KG1 (cell line): Measurements from ENCODE around the gene CLPSL2.
A peak's percentile ranks its signal among the peaks of the same experiment; 100 is the strongest.
"Not testable (repeated sequence)": the region's sequence is repeated elsewhere in the genome, so short reads cannot be mapped to it uniquely, and the experiment has no call there.

Experiments used
- DNase-seq: peaks from one replicate; lab custom pipeline; 2025; lab: John Stamatoyannopoulos, UW

The CLPSL2 gene, protein sequence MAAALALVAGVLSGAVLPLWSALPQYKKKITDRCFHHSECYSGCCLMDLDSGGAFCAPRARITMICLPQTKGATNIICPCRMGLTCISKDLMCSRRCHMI

DNA sequence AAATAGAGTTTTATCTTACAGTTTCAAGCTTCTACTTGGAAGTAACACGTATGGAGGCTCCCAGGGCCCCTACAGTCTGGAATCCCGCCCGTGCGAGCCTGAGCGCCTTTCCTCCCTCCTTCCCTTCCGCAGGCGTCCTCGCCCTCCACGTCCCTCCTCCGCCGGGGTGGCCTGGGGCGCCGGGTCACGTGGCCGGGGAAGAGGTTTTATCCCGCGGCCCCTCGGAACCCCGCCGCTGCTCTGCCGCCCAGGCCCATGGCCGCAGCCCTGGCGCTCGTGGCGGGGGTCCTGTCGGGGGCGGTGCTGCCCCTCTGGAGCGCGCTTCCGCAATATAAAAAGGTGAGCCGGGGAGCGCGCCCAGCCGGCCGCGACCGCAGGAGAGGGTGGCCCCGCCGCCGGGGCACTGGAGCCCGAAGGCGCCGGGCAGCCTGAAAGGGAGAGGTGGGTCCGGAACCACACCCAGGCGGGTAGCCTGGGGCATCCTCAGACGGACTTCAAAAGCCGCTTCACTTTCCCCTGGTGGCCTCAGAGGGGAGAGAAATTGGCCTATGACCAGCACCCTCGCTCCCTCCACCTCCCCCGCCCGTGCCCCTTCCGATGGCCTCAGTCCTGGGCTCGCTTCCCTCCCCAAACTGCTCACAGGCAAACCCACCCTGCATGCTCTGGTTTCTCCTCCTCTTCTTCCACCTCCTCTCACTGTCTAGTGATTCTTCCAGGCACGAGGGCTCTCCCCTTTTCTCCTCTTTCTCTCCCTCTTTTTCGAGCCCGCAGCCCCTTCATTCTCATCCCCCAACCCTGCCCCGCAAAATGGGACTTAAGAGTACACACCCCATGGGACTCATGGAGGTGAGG, at the start of gene CLPSL2:
TSS of gene CLPSL2 (plus strand) at position 235 of the 852 bp plus-strand sequence. CDS start at position 256, 21 bp downstream.
- DNase-seq, result no peak

DNA sequence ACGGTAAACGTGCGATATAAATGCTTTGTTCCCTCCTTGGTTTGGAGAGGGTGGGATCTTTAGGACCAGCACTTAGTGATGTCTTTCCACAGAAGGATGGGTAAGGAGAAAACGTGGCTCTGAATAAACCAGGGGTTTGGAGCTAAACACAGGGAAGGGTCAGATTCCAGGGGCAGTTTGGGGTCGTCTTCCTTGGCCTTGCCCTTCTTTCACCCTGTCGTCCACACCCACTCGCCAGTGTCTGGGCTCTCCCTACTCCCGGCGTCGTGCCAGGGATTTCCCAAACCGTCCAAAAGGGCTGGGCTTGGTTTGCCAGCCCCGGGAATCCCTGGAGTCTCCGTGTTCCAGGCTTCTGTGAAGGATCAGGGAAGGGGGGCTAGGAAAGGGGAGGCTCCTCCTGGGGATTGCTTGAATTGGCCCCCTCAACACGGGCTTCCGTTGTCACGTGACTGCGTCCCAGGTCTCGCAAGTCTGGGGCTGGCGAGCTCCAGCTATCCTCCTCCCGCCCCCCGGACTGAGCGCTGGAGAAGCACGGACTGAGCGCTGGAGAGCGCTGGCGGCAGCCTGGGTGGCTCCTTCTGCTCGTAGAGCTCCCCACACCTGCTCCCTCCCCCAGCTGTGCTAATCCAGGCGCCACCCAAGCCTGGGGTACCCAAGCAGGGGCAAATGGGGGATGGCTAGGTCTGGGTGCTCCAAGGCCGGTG, 49.0 kb upstream of the CLPSL2 start:
- no peak for DNase-seq

DNA sequence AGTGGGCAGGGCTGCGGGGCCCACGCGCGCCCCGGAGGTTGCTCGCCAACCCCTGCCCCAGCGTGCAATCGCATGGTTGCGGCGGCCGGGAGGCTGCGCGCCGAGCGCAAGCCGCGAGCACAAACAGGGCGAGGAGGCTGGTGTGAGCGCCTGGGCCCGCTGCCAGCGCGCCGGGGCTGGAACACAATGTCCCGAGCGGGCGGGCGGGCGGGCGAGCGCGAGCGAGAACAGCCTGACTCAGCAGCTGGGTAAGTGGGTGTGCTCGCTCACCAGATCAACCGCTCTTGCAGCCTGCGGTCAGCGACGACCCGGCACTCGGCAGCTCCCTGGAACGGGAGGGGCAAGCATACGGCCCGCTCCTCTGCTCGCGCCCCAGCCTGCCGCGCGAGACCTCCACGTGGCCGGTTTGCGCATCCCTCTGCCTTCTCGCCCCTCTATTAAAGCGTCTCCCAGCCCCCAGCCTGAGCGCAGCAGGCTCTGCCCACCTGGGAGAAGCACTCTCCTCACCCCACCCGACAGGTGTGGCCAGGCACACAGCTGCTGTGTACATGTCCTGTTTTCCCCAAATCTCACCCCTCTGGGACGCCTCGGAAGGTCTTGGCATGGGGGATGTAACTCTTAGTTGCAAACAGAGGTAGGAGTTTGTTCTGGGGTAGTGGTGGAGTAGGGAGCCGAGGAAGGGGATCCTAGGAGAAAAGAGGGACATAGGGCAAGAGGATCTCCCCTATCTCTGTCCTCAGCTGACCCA, 48.3 kb upstream of the CLPSL2 start:
- peak; percentile 79 for DNase-seq

DNA sequence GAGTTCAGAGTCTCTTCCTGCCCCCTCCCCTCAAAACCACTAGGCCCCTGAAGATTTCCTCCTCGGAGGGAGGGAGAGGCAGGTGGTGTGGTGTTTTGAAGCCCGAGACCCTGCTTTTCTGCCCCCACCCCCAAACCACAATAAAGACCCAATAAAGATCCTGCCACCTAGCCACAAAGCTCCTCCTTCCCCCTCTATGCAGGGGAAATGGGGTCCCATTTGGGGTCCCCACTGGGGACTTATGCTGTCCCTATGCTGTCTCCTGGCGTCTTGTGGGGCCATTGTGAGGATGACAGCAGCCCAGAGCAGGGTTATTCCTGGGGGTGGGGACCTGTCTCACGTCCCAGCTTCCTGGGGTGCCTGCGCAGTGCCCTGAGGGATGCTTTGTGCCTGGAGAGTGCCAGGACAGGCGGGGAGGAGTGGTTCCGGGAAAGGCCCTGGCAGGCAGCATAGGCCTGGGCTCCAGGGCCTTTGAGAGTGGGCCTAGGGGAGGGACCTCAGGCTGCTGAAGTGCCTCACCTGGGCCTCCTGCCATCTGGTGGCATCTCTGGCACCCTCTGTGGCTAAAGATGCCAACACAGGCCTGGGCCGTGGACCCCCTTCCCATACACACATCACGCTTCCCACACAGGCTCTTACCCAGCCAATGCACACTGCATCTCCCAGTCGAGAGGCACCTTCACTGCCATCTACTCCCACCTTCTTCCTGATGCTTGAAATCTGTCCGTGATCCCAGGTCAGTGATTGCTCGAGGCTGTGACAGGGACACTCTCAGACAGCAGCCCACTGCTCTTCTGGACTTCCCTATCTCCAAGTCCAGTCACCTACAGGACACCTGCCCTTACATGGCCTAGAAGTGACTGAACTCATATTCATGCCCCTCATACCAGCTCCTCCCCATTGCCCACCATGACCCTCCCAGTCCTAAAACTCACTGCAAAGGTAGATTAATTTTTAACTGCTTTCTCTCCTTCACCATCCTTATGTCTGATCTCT, 47.4 kb upstream of the CLPSL2 start:
- DNase-seq, result peak; percentile 74

DNA sequence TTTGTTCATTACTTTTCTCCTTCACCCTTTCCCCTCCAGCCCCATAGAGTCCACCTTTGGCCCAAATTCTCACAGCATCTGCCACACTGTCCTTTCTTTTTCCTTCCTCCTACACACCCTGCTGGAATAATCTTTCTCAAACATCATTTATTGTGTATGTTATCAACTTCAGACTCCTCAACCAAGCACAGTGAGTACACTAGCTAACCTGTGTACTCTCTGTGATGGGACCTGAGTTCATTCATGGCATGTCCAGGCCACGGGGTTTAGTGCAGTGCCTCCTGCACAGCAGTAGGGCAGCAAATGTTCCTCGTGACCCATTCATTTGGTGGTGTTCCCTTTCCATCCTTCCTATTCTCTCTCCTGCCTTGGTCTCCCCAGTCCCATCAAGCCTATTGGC, 46.7 kb upstream of the CLPSL2 start:
- no peak for DNase-seq

DNA sequence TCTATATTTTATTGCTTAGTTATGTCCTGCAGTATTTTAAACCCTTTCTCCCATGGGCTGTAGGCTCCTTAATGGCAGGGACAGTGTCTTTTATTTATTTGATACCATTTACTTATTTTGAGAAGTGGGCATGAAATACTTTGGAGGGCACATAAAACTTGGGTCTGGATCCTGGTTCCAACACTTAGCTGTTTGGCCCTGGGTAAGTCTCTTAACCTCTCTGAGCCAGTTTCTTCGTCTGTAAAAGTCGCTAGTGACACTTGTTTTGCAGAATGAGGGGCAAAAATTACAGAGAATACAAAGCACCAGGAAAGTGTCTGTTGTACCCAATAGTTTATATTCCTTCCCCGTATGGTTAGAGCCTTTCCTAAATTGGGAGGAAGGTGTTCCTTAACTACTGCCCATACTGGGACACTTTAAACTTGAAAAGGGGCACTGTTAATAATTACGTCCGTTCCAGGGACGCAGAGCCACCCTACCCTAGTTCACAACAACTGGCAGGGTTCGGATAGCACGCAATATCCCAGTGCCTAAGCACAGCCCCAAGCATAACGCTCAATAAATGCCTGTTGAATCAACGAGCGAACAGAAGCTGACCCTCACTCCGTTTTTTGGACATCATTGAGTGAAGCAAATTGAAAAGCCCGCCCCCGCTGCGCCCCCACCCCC, 45.5 kb upstream of the CLPSL2 start:
- no peak for DNase-seq

DNA sequence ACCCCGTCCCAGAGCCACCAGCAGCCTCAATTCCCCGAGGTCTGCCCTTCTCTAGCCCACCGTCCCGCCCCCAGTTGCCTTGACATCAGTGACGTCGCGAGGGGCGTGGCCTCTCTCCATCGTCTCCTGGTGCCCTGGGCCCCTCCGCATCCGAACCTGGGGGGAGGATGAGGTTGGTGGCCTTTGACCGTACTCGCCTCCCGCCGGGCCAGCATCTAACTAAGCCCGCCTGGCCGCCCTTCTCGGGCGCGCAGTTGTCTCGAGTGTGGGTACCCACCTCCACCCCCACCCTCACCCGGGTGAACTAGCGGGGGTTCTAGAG, 45.0 kb upstream of the CLPSL2 start:
- peak; percentile 64 for DNase-seq

DNA sequence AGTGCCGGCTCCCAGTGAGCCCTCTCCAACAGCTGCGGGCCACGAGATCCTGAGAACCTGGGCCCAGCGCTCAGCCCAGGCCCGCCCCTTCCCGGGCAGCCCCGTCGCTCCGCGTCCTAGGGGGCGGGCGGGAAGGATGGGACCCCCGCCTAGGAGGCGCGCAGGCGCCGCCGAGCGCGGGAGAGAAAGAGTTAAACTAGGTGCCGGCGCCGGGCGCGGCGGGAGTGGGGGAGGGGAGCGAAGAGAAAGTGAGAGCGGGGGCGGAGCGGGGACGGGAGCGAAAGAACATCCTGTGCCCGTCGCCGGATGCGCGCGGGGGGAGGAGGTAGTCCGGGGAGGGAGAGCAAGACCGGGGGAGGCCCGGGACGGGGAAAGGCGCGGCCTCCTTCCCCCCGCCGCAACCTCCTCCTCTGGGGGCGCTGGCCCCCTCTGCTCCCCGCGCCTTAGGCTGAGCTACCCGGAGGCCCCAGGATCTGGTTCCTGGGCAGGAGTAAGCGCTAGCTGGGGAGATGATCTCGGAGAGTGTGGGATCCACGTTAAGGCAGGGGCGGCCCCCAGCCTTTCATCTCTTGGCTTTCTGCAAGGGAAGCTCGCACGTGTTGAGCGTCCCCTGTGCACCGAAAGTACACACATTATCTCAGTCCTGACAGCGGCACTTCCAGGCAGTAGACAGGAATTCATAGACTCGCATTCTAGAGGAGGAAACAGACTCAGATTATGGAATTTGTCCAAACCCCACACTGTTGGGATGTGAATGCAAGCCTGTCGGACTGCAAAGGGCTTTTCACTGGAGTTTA, 44.5 kb upstream of the CLPSL2 start:
- DNase-seq, result peak; percentile 93

DNA sequence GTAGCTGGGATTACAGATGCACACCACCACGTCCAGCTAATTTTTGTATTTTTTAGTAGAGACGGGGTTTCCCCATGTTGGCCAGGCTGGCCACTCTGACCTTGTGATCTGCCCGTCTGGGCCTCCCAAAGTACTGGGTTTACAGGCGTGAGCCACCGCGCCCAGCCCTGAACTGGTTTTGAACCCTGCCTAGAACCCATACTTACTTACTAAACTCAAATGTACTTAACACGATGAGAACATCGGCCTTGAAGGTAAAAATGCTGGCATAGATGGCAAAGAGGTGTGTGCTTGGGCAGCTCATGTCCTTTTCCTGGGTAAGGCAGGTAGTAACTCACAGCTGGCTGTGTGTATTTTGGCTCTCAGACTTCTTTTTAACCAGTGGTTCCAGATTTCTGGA, 42.8 kb upstream of the CLPSL2 start:
- no peak for DNase-seq

DNA sequence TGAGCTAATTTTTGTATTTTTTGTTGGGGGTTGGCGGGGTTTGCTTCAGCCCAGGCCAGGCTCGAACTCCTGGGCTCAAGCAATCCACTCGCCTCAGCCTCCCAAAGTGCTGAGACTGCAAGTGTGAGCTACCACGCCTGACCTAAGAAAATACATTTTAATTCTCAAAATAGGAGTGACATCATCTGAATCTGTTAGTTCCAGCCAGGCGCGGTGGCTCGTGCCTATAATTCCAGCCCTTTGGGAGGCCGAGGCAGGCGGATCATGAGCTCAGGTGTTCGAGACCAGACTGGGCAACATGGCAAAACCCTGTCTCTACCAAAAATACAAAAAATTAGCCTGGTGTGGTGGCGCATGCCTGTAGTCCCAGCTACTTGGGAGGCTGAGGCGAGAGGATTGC, 42.1 kb upstream of the CLPSL2 start:
- DNase-seq, result not testable (repeated sequence)

DNA sequence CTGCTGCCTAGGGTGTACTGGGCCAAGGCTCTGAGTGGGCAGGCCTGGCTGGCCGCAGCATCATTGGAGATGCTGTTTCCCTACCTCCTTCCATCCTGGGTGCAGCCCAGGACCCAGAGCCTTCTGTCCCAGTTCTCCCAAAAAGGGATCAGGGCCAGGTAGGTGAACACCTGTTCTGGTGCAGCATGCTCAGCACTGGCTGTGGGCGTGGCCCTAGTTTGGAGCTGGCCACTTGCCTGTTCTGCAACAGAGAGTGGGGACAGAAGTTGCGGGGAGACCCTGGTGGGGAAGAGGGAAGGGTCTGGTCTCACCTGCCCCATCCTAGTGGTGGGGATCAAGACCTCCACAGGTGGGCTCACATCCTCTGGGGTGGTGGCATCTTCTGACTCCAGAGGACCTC, 40.9 kb upstream of the CLPSL2 start:
- DNase-seq, result no peak

DNA sequence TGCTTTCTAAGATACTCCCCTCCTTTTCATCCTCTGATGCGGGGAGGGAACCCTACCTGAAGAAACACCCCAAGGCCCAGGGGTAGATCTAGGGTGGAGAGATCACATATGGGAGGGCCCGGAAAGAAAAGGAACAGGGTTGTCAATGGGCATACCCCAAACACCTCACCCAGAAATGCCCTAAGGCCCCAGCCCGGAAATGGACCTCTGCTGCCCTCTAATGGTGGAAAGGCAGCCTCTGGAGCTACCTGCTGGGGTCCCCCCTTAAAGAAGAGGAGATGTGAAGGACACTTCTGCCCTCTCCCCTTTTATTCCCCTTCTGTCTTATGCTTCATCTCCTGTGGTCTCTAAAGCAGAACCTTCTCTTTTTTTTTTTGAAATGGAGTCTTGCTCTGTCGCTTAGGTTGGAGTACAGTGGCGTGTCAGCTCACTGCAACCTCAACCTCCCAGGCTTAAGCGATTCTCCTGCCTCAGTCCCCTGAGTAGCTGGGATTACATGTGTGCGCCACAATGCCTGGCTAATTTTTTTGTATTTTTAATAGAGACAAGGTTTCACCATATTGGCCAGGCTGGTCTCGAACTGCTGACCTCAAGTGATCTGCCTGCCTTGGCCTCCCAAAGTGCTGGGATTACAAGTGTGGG, 40.0 kb upstream of the CLPSL2 start:
- peak; percentile 71 for DNase-seq

DNA sequence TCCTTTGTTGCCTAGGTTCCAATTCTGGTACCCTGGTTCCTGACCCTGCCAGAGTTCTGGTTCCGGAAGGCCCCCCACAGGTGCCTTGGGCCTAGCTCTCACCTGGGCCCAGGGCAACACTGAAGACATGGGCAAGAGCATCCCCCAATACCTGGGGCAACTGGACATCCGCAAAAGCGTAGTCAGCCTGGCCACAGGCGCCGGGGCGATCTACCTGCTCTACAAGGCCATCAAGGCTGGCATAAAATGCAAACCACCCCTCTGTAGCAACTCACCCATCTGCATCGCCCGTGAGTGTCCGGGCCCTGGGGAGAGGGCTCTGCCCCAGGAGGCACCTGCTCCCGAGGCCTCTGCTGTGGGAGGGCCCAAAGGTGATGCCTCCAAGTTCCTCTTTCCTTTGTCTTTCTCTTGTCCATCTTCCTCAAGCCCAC, 39.4 kb upstream of the CLPSL2 start, which contains the start of gene ARMC12:
TSS of gene ARMC12 (plus strand) at position 51 of the 431 bp plus-strand sequence. CDS start at position 128, 77 bp downstream.
- no peak for DNase-seq

DNA sequence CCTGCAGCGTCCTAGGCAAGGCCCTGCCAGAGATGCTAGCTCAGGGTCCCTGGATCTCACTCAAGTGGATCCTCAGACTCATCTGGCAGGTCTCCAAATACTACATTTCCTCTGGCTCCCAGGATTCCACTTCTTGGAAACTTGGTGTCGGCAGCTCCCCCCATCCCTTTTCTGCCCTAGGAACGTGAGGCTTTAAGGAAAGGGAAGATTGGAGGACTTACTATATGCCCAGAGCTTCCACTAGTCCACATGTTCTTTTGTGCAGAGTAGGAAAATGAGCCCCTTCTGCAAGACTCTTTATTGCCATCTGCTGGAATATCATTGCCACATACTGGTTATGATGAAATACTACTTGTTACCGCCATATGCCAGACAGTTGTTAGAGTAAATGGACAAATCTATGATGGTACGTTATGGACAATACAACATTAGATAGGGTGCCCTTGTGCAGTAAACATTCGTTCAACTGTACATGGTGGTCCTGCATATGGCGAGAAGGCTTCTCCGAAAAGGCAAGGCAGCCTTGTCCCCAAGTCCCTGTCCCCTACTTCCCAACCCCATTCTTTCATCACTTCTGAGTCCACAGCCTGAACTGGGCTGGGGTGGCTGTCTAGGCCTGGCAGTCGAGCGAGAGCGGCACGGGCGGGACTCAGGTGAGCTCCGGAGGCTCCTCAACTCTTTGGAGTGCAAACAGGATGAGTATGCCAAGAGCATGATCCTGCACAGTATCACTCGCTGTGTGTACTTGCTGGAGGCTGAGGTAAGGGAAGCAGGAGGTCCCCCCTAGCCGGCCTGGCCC, 38.8 kb upstream of the CLPSL2 start:
- DNase-seq, result peak; percentile 27

DNA sequence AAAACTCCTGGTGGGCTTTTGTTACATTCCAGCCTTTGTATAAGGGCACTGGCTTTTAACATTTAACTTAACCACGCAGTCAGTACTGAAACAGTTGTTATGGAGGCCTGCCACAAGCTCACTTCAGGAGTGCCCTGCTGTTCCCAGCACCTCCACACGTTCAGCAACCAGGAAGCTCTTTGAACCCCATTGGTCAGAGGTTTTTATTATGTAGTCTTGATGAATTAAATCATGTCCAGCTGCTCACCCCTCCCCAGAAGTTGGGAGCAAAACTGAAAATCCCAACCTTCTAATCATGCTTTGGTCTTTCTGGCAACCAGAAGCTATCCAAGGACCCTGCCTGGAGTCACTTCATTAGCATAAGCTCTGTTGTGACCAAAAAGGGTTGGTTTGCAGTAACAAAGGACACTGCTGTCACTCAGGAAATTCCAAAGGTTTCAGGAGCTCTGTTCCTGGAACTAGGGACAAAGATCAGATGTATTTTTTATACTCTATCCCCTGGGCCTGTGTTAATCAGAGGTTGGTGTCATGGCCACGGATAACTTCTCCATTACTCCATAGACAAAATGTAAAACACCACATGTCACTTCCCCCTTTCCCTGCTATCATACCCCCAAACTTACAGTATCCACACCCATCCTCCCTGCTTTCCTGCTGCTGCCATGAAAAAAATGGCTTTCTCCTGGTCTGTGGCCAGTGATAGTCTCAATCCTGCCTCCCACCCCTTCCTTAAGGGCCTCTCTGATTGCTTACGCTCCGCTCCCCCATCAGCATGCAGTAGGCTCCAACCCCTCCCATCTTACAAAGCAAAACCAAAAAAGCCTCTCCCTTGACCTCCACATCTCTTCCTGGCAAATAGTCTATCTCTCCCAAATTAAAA, 36.5 kb upstream of the CLPSL2 start:
- DNase-seq, result no peak

DNA sequence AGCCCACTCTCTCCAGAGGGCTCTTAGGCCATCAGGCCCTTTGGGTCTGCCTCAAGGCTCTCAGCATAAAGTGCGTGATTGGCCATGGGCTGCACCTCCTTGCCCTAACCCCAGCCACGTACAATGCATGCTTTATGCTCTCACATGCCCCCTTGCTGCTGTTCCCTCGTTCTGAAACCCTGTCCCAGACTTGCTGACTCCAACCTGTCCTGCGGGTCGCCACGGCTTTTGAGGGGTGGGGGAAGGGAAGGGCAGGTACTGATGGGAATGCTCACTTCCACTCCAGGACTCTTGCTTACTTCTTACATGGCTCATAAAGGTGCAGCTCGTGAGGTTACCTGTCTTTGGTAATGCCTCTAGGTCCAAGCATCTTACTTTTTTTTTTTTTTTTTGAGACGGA, 33.6 kb upstream of the CLPSL2 start:
- DNase-seq, result no peak

DNA sequence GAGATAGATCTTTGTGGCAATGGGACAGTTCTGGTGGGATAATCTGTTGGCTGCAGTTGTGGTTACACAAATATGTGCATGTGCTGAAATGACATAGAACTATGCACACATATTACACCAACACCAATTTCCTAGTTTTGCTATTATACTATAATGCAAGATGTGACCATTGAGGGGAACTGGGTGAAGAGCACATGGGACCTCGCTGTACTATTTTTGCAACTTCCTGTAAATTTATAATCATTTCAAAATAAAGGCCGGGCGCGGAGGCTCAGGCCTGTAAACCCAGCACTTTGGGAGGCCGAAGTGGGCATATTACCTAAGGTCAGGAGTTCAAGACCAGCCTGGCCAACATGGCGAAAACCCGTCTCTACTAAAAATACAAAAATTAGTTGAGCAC, 30.9 kb upstream of the CLPSL2 start:
- no peak for DNase-seq
